Activated naive CD8-positive, alpha-beta T cell treated with anti-CD3 and anti-CD28 coated beads for 36 hours (primary cell): ENCODE data around the gene AGAP1. TPM values are rescaled to one million over a fixed set of nuclear protein-coding genes. Genes with fewer than 3 reads are reported as not detected.

ENCODE experiments used
- DNase-seq: peaks from one replicate; pipeline ENCODE4 v3.0.0; 2021
- H3K27ac Mint-ChIP-seq: one replicate; pipeline ENCODE4 v1.8.0; 2022; ENCODE audit warnings: mild to moderate bottlenecking, moderate library complexity, mixed read lengths
- H3K27me3 Mint-ChIP-seq: one replicate; pipeline ENCODE4 v1.8.0; 2022; ENCODE audit warnings: mild to moderate bottlenecking, mixed read lengths
- H3K36me3 Mint-ChIP-seq: one replicate; pipeline ENCODE4 v1.8.0; 2021; ENCODE audit warnings: mild to moderate bottlenecking, mixed read lengths
- H3K4me1 Mint-ChIP-seq: one replicate; pipeline ENCODE4 v1.8.0; 2021; ENCODE audit warnings: mixed read lengths
- H3K4me3 Mint-ChIP-seq: one replicate; pipeline ENCODE4 v1.8.0; 2022; ENCODE audit warnings: mild to moderate bottlenecking, moderate library complexity, mixed read lengths
- H3K9me3 Mint-ChIP-seq: one replicate; pipeline ENCODE4 v1.8.0; 2022; ENCODE audit warnings: mixed read lengths
- total RNA-seq, 2 experiments: library from RNA; stranded (reverse); gene quantifications; one replicate each; pipeline ENCODE4 v1.2.3, GENCODE V29; 2021

AGAP1 gene
- total RNA-seq, 2 experiments from 2014 or later, result 0.89 to 1.4 TPM

DNA sequence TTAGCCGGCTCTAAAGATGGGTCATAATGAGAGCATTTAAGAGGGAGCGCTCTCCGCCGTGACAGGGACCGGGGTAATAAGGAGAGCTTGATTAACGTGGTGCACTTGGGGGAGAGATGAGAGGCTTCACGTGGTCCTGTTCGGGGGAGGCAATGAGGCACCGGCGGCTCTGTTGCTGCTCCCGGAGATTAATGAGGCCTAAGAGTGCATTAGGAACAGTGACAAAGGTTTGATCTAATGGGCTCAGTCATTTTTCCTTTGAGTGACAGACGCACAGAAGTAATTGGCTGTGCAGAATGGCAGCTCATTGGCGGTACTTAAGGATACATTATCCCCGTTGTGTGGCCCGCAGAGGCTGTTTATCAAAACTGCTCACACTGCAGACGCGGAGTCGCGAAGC is 423.7 kb downstream of the AGAP1 start:
- Mint-ChIP-seq H3K4me3 (no peak overlapping the region), H3K9me3 (peaks cover 9% of the 10 kb centered on the region), H3K36me3 (no peaks in the 10 kb centered on the region), H3K27me3 (peaks cover 5% of the 10 kb centered on the region), H3K4me1 (no peaks in the 10 kb centered on the region), H3K27ac (no peak overlapping the region)
- no peak for DNase-seq

DNA sequence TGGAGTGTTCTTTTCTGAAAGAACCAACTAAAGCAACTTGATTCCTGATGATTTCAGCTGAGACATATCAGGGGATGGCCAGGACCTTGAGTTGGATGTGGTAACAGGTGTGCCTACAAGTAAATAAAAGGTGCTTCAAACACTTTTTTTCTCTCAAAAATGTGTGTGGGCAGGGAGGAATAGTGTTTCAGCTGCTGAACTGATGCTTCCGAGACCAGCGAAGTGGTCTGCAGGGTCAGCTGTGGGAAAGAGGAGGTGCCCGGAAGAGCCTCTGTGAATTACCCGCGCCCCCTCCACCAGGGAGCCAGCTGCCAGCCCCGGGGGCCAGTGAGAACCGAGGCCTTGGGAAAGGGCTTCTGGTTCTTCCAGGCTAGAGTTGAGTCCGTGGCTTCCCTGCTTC is 425.0 kb downstream of the AGAP1 start:
- H3K9me3 Mint-ChIP-seq, result peaks cover 9% of the 10 kb centered on the region
- H3K36me3 Mint-ChIP-seq, result no peaks in the 10 kb centered on the region
- DNase-seq, result no peak
- no peaks in the 10 kb centered on the region for H3K4me1 Mint-ChIP-seq
- no peak overlapping the region for H3K4me3 Mint-ChIP-seq
- peaks cover 5% of the 10 kb centered on the region for H3K27me3 Mint-ChIP-seq
- no peak overlapping the region for H3K27ac Mint-ChIP-seq

DNA sequence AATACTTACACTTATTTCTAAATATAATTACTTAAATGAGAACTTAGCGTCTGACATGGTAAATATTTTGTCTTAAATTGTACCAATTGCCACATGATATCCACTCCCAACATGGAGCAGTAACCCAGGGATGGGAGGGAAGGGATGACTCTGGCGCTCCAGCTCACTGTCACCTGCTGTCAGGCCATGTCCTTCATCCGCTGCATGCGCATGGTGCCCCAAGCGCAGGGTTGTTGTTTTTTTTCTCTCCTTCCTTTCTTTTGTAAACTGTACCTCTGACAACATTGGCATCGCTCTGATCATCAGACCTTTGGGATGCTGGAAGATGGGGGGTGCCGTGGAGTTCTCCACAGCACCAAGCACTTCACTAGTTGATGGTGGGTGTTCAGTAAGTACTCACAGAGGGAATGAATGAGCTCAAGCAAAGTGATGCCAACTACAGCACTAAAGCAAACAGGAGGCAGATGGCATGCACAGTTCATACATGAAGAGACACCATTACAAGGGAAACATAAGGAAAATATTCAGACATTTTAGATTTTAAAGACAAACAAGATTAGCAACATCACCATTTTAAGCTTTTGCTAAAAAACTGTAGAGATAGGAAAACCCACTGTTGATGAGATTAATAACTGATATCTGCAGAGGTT is 426.5 kb downstream of the AGAP1 start:
- no peaks in the 10 kb centered on the region for H3K27me3 Mint-ChIP-seq

DNA sequence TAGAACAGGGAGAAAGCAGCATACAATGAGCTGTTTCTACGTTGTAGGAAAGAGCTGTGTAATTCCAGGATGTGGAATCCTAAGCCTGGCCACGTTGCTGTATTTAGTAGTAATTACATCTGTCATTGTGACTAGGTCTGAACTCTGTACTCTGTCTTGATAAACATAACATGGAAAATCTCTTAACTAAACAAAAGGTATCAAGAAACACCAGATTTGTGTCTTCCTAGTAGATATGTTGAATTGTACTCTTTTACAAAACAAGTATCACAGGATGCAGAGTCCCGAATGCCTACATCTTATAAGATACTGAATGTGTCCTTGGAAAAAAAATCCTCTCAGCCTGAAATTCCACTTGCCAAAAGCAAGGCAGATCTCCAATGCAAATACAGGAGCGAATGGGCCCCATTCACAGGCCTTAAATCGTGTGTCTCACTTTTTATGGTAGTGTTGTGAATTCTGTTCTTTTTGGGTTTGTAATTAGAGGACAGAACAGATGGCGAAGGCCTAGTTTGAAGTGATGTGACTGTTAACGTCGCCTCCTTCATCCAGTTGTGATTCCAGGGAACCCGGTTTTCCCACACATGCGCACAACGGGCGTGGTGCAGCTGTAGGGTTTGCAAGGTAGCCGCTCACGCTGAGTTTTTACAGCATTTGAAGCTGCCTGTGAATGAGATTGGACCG is 427.8 kb downstream of the AGAP1 start:
- Mint-ChIP-seq H3K27me3 (no peaks in the 10 kb centered on the region), H3K4me1 (no peaks in the 10 kb centered on the region), H3K27ac (no peak overlapping the region), H3K36me3 (no peaks in the 10 kb centered on the region), H3K9me3 (peaks cover 3% of the 10 kb centered on the region), H3K4me3 (no peak overlapping the region)
- DNase-seq, result no peak

More for the DNA sequence above, 426.5 kb downstream of the AGAP1 start:
- H3K4me3 Mint-ChIP-seq, result no peak overlapping the region
- no peak for DNase-seq
- H3K27ac Mint-ChIP-seq, result no peak overlapping the region
- no peaks in the 10 kb centered on the region for H3K4me1 Mint-ChIP-seq
- H3K9me3 Mint-ChIP-seq, result peaks cover 9% of the 10 kb centered on the region
- H3K36me3 Mint-ChIP-seq, result no peaks in the 10 kb centered on the region

DNA sequence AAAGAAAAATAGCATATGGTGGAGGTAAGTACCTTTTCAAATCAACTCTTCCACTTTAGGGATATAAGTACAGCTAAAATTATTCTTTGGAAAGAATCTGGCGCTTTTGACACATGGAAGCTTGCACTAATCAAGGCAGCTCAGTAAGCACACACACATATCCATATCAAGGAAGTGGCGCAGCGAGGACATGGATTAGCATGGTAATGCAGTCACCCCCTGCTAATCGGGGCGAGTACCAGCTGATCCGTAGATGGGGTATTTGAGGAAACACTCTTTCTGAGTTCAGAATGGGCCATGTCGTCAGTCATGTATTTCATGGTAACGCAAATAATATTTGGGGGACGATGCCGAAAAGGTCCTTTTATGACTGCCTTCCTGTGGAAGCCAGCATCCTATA is 429.0 kb downstream of the AGAP1 start:
- no peaks in the 10 kb centered on the region for H3K27me3 Mint-ChIP-seq
- no peak overlapping the region for H3K27ac Mint-ChIP-seq
- DNase-seq, result no peak
- no peak overlapping the region for H3K4me3 Mint-ChIP-seq
- no peaks in the 10 kb centered on the region for H3K4me1 Mint-ChIP-seq
- H3K36me3 Mint-ChIP-seq, result no peaks in the 10 kb centered on the region
- no peaks in the 10 kb centered on the region for H3K9me3 Mint-ChIP-seq

DNA sequence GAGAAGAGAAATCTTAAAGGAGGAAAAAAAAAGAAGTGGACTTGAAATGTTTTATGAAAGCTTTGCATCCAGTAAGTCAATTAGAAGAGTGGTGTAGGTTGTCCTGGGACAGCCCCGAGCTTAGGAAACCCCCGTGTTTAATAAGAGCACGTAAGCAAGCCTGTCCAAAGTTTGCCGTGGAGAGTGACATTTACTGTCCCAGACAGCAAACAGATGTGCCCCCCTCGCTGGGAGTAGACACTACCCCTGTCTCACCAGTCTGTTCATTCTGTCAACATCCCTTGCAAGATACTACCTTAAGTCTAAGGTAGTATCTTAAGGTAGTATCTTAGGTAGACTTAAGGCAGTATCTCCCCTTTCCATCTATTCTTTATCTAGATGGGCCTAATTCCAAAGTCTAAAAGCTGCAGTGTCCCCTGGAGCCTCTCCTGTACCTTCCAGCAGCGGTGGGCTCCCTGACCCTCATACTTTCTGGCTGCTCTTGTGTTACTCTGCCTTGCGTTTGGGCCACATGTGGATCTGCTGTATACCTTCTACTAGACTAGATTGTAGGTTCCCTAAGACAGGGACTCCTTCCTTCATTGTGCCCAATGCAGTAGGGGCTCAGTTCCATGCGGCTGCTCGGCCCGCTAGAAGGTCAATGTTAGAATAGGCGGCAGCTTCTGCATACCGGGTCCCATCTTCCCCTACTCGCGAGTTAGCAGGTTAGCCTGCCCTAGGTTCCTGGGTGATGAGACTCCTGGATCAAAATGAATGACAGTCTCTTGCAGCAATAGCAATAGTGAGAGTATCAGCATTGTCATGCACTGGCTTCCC is 430.2 kb downstream of the AGAP1 start:
- no peak for DNase-seq
- Mint-ChIP-seq H3K27me3 (no peaks in the 10 kb centered on the region), H3K27ac (no peak overlapping the region), H3K4me3 (no peak overlapping the region), H3K9me3 (no peaks in the 10 kb centered on the region), H3K4me1 (no peaks in the 10 kb centered on the region), H3K36me3 (no peaks in the 10 kb centered on the region)

DNA sequence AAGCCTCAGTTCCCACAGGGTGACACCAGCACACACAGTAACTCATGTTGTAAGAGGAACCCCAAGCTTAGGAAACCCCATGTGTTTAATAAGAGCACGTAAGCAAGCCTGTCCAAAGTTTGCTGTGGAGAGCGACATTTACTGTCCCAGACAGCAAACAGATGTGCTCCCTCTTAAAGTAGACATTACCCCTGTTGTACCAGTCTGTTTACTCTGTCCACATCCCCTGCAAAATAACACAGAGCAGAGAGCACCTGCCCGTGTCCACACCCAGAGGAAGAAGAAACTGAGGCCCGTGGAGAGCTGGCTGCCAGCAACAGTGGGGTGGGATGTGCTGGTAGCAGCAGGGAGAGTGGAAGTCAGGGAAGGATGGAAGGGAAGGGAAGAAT is 430.8 kb downstream of the AGAP1 start:
- Mint-ChIP-seq H3K27ac (no peak overlapping the region), H3K9me3 (no peaks in the 10 kb centered on the region), H3K27me3 (no peaks in the 10 kb centered on the region), H3K36me3 (no peaks in the 10 kb centered on the region), H3K4me3 (no peak overlapping the region), H3K4me1 (no peaks in the 10 kb centered on the region)
- no peak for DNase-seq

DNA sequence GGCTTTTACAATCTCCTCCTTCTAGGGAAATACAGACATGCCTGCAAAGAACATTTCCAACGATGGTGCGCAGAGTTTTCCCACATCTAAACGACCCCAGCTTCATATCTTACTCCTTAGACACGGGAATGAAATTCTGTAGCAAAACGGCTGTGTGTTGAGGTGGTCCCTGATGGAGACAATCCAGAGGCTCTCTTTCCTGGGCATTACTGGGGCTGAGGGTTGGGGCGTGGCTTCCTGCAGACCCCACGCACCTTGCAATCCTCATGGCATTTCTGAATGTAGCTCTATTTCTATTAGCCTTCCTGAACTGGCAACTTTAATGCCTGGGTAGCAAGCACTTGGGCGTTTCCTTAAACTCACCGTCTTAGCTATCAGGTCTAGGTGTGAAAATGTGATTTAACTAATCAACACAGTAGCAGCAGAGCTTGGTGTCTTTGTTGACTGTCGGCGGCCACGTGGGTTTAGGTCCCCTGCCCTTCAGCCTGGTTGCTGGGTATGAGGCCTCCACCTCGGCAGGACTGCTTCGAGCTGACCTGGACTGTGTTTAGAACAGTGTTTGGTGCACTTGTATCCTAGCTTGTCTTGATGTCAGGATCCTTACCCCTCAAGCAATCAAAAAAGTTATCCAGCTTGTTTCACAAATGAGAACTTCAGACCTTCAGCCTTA is 431.5 kb downstream of the AGAP1 start:
- no peak for DNase-seq
- no peaks in the 10 kb centered on the region for H3K4me1 Mint-ChIP-seq
- no peak overlapping the region for H3K27ac Mint-ChIP-seq
- H3K4me3 Mint-ChIP-seq, result no peak overlapping the region
- H3K36me3 Mint-ChIP-seq, result no peaks in the 10 kb centered on the region
- H3K27me3 Mint-ChIP-seq, result no peaks in the 10 kb centered on the region
- no peaks in the 10 kb centered on the region for H3K9me3 Mint-ChIP-seq

DNA sequence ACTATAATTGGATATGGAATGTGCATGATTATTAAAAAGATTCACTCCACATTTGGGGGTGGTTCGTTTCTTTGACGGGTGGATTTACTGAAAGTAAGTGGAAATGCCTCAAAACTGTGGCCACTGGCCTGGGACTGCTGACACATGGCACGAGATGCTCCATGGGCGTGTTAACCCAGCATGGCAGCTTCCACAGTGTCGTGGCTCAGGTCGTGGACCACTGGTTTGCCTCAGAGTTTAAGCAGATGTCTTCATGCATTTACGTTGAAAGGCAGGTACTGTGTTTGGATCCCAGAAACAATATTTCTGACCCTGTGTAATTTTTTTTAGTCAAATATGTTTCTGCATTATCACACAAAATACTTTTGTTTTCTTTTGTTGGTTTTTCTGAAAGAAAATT is 432.4 kb downstream of the AGAP1 start:
- Mint-ChIP-seq H3K27ac (no peak overlapping the region), H3K4me1 (no peaks in the 10 kb centered on the region), H3K4me3 (no peak overlapping the region), H3K27me3 (no peaks in the 10 kb centered on the region), H3K9me3 (no peaks in the 10 kb centered on the region), H3K36me3 (no peaks in the 10 kb centered on the region)
- no peak for DNase-seq

DNA sequence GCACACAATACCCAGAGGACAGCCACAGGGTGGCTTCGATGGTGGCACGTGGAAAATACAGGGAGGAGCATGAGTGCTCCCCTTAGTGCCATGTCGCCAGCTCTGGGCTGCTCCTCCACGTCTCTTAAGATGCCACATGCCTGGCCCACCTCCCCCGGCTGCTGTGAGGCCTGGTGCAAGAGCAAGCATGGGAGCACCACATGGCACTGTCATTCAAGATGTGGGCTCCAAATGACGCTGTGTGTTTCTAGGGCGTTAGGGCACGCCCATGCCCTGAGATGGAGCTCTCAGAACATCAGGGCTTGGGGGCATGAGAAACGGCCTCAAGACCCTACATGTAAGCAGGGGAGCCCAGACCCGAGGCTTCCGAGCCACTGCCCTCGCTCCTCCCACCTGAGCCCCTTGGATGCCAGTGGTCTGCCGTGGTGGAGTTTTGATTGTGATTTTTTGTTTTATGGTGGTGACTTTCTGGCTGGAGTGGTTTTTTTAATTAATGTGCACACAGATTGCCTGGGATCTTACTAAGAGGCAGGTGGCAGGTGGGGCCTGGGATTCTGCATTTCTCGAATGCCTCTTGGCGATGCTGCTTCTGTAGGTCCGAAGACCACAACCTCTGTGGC is 435.0 kb downstream of the AGAP1 start:
- no peaks in the 10 kb centered on the region for H3K9me3 Mint-ChIP-seq
- no peak overlapping the region for H3K27ac Mint-ChIP-seq
- H3K4me3 Mint-ChIP-seq, result no peak overlapping the region
- DNase-seq, result no peak
- H3K36me3 Mint-ChIP-seq, result no peaks in the 10 kb centered on the region
- H3K27me3 Mint-ChIP-seq, result peaks cover 4% of the 10 kb centered on the region
- no peaks in the 10 kb centered on the region for H3K4me1 Mint-ChIP-seq

DNA sequence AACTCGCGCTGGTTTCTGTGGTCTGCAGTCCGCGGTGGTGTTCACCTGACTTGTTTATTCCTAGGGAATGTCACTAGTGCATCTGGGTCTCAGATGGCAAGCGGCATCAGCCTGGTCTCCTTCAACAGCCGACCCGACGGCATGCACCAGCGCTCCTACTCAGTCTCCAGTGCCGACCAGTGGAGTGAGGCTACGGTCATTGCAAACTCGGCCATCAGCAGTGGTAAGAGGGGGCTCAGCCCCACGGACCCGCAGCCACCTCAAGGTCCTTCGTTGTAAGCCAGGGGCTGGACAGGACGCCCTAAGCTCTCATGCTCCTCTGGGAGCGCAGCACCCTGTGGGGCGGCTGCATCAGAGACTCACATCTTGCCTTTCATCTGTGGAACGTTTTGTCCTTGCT is 436.9 kb downstream of the AGAP1 start:
- DNase-seq, result no peak
- H3K27ac Mint-ChIP-seq, result no peak overlapping the region
- H3K4me1 Mint-ChIP-seq, result no peaks in the 10 kb centered on the region
- H3K4me3 Mint-ChIP-seq, result no peak overlapping the region
- H3K36me3 Mint-ChIP-seq, result no peaks in the 10 kb centered on the region
- H3K9me3 Mint-ChIP-seq, result no peaks in the 10 kb centered on the region
- peaks cover 4% of the 10 kb centered on the region for H3K27me3 Mint-ChIP-seq

DNA sequence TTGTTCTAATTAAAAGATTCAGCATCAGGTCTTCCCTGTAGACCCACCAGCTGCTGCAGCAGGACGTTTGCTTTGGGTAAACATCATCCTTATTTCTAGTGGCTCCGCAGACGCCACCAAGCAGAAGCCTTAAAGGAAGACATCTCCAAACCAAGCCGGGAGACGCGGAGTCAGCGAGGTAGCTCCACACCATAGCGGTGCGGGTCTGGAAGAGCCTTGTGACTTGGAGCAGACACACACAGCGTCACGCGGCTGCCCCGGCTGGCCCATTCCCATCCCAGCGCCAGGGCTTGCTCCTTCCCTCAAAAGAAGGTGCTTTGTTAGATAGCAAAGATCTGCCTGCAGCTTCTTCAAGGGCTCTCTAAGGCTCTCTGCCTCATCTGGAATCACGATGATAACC is 437.8 kb downstream of the AGAP1 start:
- Mint-ChIP-seq H3K36me3 (no peaks in the 10 kb centered on the region), H3K4me1 (no peaks in the 10 kb centered on the region), H3K4me3 (no peak overlapping the region), H3K27me3 (peaks cover 12% of the 10 kb centered on the region), H3K27ac (no peak overlapping the region), H3K9me3 (peaks cover 2% of the 10 kb centered on the region)
- no peak for DNase-seq

DNA sequence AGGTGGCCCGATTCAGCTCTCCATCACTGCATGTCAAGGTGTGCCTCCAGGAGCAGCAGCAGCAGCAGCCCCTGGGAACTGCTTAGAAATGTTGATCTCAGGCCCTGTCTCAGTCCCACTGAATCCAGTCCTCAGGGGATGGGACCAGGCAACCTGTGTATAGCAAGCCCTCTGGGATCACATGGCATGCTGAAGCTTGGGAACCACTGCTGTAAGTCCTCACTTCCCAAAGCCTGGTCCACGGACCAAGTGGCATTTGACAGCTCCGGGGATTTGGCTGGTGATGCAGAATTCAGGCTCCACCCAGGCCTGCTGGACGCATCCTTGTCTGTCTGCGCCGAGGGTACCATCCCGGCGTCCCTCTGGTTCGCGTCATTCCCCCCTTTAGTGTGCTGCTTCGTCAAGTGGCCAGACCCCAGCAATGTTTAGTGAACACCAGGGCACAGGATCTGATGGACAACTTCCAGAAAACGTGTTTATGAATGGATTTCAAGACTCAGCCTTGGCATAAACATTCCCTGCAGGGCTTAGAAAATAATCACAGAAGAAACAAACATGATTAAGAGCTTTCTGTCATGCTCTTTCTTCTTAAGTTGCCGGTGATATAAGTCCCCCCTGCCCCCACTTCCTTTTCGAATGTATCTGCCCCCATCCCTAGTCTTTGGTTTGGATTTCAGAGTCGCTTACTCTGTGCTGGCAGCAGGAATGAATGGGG is 440.4 kb downstream of the AGAP1 start:
- DNase-seq, result no peak
- Mint-ChIP-seq H3K4me3 (no peak overlapping the region), H3K27ac (no peak overlapping the region), H3K36me3 (no peaks in the 10 kb centered on the region), H3K27me3 (peaks cover 12% of the 10 kb centered on the region), H3K4me1 (no peaks in the 10 kb centered on the region), H3K9me3 (peaks cover 2% of the 10 kb centered on the region)

DNA sequence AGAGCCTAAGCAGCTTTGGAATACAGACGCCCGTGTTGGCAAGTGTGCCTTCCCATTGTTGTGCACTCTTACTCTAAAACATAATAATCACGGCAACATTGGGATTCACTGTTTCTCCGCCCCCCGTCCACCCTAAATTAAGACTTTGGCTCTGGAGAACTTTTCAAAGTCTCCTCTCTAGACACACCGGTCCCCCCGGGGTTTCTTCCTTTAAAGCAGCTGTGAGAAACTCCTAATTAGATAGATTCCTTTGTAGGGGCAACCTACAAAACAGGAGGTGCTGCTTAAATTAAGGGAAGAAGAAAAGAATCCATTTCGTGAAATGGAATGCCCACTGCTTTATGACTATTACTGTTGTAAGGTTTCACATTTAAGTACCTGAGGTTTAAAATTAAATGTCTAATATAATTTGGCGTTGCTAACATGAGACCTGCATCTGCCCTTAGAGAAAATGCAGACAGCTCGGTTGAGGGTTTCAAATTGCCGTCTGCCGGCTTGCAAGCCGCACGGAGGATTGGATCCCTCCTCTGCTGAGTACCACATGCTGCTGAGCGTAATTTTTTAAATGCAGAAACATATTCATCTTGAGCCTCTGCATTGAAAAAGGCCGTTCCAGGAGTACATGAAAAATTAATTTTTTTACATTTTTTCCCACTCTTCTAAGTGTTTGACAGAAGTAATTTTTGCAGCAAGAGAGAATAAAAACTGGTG is 441.1 kb downstream of the AGAP1 start:
- Mint-ChIP-seq H3K4me3 (no peak overlapping the region), H3K36me3 (no peaks in the 10 kb centered on the region), H3K4me1 (no peaks in the 10 kb centered on the region), H3K27ac (no peak overlapping the region), H3K27me3 (peaks cover 12% of the 10 kb centered on the region), H3K9me3 (peaks cover 2% of the 10 kb centered on the region)
- DNase-seq, result no peak
